Measurements from ENCODE around the gene KRT72.

GRCh38 chr12:52555577-52555976 lies 45.7 kb downstream of the KRT72 start:
- TF ChIP-seq CTCF (conservative IDR thresholded peaks at IDR 0.05) (no peak), ZFX (IDR thresholded peaks at IDR 0.05) (no peak)
